Measurements from ENCODE around the gene KRTAP9-8.
"Not testable (repeated sequence)": the region's sequence is repeated elsewhere in the genome, so short reads cannot be mapped to it uniquely, and the experiment has no call there.

- not testable (repeated sequence) for TF ChIP-seq CTCF (IDR thresholded peaks at IDR 0.05; ENCODE audit: insufficient read depth, low read length); GABPA (IDR thresholded peaks at IDR 0.05; ENCODE audit: low read depth); SPI1 (IDR thresholded peaks at IDR 0.05; ENCODE audit: borderline replicate concordance, low read depth); POLR2AphosphoS5 (IDR thresholded peaks at IDR 0.05; ENCODE audit: low read depth)
These were observed 17.8 kb downstream of the KRTAP9-8 start, which contains the start of gene KRTAP9-9 for GRCh38 chr17:41255381-41256290.
